Heart left ventricle (tissue), 13 donors: ENCODE data around the gene CLPTM1L.

Source experiments
- POLR2A ChIP-seq, 2 donors: fragments of 450-650 bp; IDR thresholded peaks; one replicate each; pipeline ENCODE4 v1.6.1; 2017; ENCODE audit warnings: antibody characterized with exemption in 2 of 2, mild to moderate bottlenecking in 2 of 2, moderate library complexity in 2 of 2
- TF ChIP-seq, protein P1 (sequence below), 12 donors: fragments of 200-600 bp; sonication (generic) in 4 of 12; IDR thresholded peaks; one replicate each; pipeline versions ENCODE4 v1.5.0 to v1.8.0; 2018 to 2022; ENCODE audit warnings: antibody characterized with exemption in 12 of 12, mild to moderate bottlenecking in 5 of 12
- donor health status: ischemic (EF 13 %, LVEDD 7.1; RV severe dilation, severe dysfunction).
- donor health status: DM: no; HTN: yes; CAD: no.
- donor health status: DM: no; HTN: no; CAD: no.
- donor health status: ischemic (EF 25% LVEDD 6.9; RV normal size, moderate dysfunction).
- donor health status: ischemic (EF 25% LVEDD 5.7; RV mildly dilated, moderate dysfunction).
- donor health status: ischemic (EF 35%, LVEDD 5.7; RV mildly dilated, moderate dysfunction).
- donor health status: nonischemic (EF 11% LVEDD 7.7; RV severe dilation, severe dysfunction).
- donor health status: DM: yes; HTN: yes; CAD: no.
- donor health status: PGD.
- donor health status: ischemic (EF 29% LVEDD 5.4; RV normal size, mild dysfunction).
- donor health status: nonischemic (EF 23%, LVEDD 6.1; RV moderate dilation, normal function).

GRCh38 chr5:1332461-1333001 lies 12.4 kb downstream of the CLPTM1L start:
- TF ChIP-seq, protein P1, sequence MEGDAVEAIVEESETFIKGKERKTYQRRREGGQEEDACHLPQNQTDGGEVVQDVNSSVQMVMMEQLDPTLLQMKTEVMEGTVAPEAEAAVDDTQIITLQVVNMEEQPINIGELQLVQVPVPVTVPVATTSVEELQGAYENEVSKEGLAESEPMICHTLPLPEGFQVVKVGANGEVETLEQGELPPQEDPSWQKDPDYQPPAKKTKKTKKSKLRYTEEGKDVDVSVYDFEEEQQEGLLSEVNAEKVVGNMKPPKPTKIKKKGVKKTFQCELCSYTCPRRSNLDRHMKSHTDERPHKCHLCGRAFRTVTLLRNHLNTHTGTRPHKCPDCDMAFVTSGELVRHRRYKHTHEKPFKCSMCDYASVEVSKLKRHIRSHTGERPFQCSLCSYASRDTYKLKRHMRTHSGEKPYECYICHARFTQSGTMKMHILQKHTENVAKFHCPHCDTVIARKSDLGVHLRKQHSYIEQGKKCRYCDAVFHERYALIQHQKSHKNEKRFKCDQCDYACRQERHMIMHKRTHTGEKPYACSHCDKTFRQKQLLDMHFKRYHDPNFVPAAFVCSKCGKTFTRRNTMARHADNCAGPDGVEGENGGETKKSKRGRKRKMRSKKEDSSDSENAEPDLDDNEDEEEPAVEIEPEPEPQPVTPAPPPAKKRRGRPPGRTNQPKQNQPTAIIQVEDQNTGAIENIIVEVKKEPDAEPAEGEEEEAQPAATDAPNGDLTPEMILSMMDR (IDR thresholded peaks at IDR 0.05), result no peak
- no peak for TF ChIP-seq POLR2A (IDR thresholded peaks at IDR 0.05)
